Lower leg skin (tissue), 4 donors: ENCODE data around the gene BNIP5. TPM values are rescaled to one million over a fixed set of nuclear protein-coding genes. Genes with fewer than 3 reads are reported as not detected.
"Not testable (repeated sequence)": the region's sequence is repeated elsewhere in the genome, so short reads cannot be mapped to it uniquely, and the experiment has no call there.

ENCODE experiments used
- DNase-seq, 2 donors: peaks; one replicate each; pipeline ENCODE4 v3.0.0-alpha.2; 2019; ENCODE audit warnings: low spot score in 2 of 2
- H3K4me3 ChIP-seq: fragments of 200-600 bp; sonication (generic); 2 replicates; pipeline ENCODE4 v1.5.1; 2017; ENCODE audit warnings: mild to moderate bottlenecking, low read depth; ENCODE audit not compliant: poor library complexity, severe bottlenecking
- POLR2A ChIP-seq, 2 donors: fragments of 450-650 bp; IDR thresholded peaks; one replicate each; pipeline ENCODE4 v1.6.1; 2016 to 2017; ENCODE audit warnings: antibody characterized with exemption in 2 of 2, mild to moderate bottlenecking in 1 of 2, moderate library complexity in 1 of 2
- WGBS, 2 donors: methylation state at CpG; one replicate each; pipeline ENCODE4 v1.1.5; 2018; 5-methylcytosine and 5-hydroxymethylcytosine counted together
- intact Hi-C: fragments of 100-400 bp; cut with DNase I; formaldehyde crosslinking; loops from one replicate; pipeline ENCODE4 v1.15.0; 2023; ENCODE audit warnings: low total_unique reads
- total RNA-seq, 4 donors: library from RNA; depleted of rRNA; stranded (reverse); fragments of >200 nt; gene quantifications; one replicate each; pipeline ENCODE4 v1.1.0, GENCODE V29; 2016
- TF ChIP-seq, protein P1 (sequence below), 3 donors: fragments of 450-650 bp; IDR thresholded peaks; one replicate each; pipeline ENCODE4 v1.5.1; 2016; ENCODE audit warnings: antibody characterized with exemption in 3 of 3, mild to moderate bottlenecking in 3 of 3, moderate library complexity in 2 of 3

BNIP5 gene
- total RNA-seq, 4 donors from 2014 or later: not detected

DNA sequence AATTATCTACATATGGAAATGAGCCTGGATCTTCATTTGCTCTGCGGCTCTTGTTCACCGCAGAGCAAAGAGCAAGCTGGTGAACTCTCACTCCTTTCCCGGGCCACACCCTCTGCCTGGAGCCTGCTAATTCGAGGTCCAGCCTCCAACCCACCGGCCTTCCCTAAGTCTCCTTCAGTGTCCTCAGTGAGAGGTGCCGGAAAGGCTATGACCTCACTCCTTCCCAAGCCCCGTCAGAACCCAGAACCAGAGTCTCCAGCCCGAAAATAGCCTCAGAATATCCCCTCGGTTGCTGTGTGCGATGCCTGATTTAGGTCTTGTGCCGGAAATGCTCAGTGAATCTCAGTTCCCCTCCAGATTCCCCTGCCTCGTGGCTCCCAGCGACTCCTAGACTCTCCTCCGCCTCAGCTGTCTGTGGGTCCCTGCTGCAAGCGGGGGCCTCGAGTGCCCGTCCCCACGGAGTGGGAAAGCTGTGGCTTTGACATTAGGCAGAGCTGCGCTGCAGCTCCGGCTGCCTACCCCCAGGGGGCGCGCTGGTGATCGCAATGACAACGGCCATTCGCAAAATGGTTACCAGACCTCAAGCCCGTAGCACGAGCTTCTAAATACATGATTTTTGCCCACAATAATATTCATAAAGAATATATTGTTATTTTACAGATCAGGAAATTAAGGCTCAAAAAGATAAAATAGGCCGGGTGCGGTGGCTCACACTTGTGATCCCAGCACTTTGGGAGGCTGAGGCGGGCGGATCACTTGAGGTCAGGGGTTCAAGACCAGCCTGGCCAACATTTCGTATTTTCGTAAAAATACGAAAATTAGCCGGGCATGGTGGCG, 4.1 kb upstream of the BNIP5 start:
- peak; percentile 59 to 92 for DNase-seq
- H3K4me3 ChIP-seq: no peak overlapping the region
- 18 to 23% methylated on average over 29 to 36 of the region's 36 CpGs for WGBS, 2 donors
- intact Hi-C loops: no loop called here
- no peak for TF ChIP-seq POLR2A (IDR thresholded peaks at IDR 0.05)
- TF ChIP-seq, protein P1, sequence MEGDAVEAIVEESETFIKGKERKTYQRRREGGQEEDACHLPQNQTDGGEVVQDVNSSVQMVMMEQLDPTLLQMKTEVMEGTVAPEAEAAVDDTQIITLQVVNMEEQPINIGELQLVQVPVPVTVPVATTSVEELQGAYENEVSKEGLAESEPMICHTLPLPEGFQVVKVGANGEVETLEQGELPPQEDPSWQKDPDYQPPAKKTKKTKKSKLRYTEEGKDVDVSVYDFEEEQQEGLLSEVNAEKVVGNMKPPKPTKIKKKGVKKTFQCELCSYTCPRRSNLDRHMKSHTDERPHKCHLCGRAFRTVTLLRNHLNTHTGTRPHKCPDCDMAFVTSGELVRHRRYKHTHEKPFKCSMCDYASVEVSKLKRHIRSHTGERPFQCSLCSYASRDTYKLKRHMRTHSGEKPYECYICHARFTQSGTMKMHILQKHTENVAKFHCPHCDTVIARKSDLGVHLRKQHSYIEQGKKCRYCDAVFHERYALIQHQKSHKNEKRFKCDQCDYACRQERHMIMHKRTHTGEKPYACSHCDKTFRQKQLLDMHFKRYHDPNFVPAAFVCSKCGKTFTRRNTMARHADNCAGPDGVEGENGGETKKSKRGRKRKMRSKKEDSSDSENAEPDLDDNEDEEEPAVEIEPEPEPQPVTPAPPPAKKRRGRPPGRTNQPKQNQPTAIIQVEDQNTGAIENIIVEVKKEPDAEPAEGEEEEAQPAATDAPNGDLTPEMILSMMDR (IDR thresholded peaks at IDR 0.05): no peak

DNA sequence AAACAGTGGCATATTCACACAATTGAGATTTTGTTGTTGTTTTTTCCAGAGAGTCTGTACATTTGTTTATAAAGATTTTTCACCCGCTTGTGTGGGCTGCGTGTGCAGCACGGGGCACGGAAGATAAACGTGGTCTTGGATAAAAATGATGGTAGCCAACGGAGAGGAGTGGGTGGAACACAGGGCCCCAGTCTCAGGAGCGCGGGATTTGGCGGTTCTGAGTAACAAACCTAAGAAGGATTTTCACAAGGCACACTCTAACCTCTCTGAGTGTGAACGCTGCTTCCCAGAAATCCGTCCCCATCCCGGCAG, 3.6 kb upstream of the BNIP5 start:
- TF ChIP-seq POLR2A (IDR thresholded peaks at IDR 0.05): no peak
- TF ChIP-seq, protein P1 (IDR thresholded peaks at IDR 0.05): no peak
- intact Hi-C loops: no loop called here
- DNase-seq: no peak
- 50 to 56% methylated on average over 12 of the region's 12 CpGs for WGBS, 2 donors
- H3K4me3 ChIP-seq: no peak overlapping the region

DNA sequence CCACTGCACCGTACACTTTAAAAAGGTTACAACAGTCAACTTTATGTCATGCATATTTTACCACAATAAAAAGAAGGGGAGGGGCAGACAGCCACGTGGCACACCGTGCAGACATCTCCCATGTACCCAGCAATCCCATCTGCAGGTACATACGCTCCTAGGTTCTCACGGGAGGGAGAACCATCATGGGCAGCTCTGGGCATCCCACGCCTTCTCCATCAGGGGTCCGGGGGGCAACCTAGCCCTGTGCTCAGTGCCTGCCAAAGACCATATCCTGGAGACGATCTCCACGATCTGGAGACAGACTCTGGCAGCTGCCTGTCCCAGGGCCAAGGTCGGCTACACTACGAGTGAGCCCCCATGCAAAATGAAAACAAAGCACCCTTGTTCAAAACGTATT, 2.5 kb upstream of the BNIP5 start:
- no peak overlapping the region for H3K4me3 ChIP-seq
- no peak for TF ChIP-seq POLR2A (IDR thresholded peaks at IDR 0.05)
- TF ChIP-seq, protein P1 (IDR thresholded peaks at IDR 0.05): no peak
- WGBS, 2 donors: 83 to 84% methylated on average over 12 of the region's 12 CpGs
- no peak for DNase-seq
- intact Hi-C loops: no loop called here

DNA sequence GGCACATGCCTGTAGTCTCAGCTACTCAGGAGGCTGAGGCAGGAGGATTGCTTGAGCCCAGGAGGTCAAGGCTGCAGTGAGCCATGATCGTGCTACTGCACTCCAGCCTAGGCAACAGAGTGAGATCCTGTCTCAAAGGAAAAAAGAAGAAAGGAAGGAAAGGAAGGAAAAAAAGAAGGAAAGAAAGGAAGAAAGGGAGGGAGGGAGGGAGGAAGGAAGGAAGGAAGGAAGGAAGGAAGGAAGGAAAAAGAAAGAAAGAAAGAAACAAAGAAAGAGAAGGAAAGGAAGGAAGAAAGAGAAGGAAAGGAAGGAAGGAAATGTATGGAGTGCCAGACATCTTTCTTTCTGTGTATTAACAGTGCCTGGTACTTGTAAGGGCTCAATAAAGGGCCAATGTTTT, 1.5 kb upstream of the BNIP5 start:
- 3 to 95% methylated on average over 1 of the region's 1 CpG for WGBS, 2 donors
- DNase-seq, H3K4me3 ChIP-seq, intact Hi-C loops: not testable (repeated sequence)

DNA sequence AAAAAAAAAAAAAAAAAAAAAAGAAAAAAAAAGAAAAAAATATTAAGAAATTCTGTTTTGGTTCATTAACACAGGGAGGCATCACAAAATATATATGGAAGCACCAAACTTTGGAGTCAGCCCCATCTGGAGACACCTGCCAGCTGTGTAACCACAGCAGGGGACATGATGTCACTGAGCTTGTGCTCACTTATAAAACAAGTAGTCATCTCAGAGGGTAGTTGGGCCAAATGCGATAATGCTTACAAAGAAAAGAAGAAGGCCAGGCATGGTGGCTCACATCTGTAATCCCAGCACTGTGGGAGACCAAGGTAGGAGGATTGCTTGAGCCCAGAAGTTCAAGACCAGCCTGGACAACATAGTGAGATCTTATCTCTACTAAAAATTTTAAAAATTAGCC, 1.1 kb upstream of the BNIP5 start:
- DNase-seq: no peak
- H3K4me3 ChIP-seq: no peak overlapping the region
- TF ChIP-seq, protein P1 (IDR thresholded peaks at IDR 0.05): no peak
- no peak for TF ChIP-seq POLR2A (IDR thresholded peaks at IDR 0.05)
- 91 to 93% methylated on average over 1 of the region's 1 CpG for WGBS, 2 donors
- intact Hi-C loops: no loop called here

DNA sequence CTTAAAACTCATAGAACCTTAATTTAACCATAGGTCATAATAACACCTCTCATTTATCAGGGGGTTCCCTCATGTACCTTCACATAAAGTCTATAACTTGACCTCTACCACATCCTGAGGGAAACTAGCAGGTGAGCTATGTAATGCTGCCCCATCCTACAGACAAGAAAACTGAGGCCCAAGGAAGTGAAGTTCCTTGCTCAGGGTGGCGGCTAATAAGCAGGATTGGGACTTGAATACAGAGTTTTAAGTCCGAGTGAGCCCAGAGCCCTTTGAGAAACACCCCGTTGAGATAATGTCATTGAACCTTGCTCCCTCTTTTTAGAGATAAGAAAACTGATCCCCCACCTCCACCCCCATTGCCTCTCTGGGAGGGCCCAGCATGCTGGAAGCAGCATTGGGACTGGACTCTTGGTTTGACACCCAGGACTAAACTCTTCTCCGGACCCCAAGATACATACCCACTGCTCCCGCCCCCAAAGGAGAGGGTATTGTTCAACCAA, 429 bp downstream of the BNIP5 start:
- 90 to 95% methylated on average over 5 of the region's 5 CpGs for whole genome bisulfite sequencing, 2 donors
- DNase-seq: no peak
- TF ChIP-seq, protein P1 (IDR thresholded peaks at IDR 0.05): no peak
- TF ChIP-seq POLR2A (IDR thresholded peaks at IDR 0.05): no peak
- intact Hi-C loops: no loop called here
- H3K4me3 ChIP-seq: no peak overlapping the region
